PC-9 (cell line): ENCODE measurements around the gene KDM5A.

ENCODE experiments used
- EZH2 ChIP-seq: fragments of 200-600 bp; sonication (generic); IDR thresholded peaks from 2 replicates; pipeline ENCODE4 v1.8.0; 2017; ENCODE audit warnings: antibody characterized with exemption, low read depth
- TF ChIP-seq, protein P1 (sequence below): fragments of 200-600 bp; sonication (generic); conservative IDR thresholded peaks from 2 replicates; pipeline ENCODE4 v1.6.1; 2017; ENCODE audit warnings: mixed run types, antibody characterized with exemption, mild to moderate bottlenecking, moderate library complexity

DNA sequence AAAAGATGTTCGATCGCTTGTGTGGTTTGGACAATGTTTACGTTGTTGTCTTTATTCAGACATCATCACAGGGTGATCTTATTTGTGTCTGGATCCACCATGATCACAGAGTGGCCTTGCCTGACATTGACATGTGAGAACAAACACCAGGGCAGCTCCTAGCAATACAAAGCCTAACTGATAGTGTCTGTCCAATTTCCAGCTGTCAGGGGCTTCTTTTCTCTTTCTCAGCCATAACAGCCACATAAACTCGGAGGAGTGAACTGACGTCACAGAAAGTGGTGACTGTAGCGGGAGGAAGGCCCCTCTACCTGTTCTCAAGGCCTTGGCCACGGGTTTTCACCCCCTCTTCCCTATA, 120.7 kb downstream of the KDM5A start:
- TF ChIP-seq, protein P1, sequence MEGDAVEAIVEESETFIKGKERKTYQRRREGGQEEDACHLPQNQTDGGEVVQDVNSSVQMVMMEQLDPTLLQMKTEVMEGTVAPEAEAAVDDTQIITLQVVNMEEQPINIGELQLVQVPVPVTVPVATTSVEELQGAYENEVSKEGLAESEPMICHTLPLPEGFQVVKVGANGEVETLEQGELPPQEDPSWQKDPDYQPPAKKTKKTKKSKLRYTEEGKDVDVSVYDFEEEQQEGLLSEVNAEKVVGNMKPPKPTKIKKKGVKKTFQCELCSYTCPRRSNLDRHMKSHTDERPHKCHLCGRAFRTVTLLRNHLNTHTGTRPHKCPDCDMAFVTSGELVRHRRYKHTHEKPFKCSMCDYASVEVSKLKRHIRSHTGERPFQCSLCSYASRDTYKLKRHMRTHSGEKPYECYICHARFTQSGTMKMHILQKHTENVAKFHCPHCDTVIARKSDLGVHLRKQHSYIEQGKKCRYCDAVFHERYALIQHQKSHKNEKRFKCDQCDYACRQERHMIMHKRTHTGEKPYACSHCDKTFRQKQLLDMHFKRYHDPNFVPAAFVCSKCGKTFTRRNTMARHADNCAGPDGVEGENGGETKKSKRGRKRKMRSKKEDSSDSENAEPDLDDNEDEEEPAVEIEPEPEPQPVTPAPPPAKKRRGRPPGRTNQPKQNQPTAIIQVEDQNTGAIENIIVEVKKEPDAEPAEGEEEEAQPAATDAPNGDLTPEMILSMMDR: no peak
- TF ChIP-seq EZH2: no peak
